Erythroblast (primary cell): ENCODE results near the gene PKP4.

Experiments
- GATA1 ChIP-seq: IDR thresholded peaks from 2 replicates; pipeline ENCODE4 v1.6.1; 2011; ENCODE audit warnings: low read depth, mild to moderate bottlenecking, control low read depth, low read length, moderate library complexity
- POLR2A ChIP-seq: IDR thresholded peaks from 2 replicates; pipeline ENCODE4 v1.6.1; 2011; ENCODE audit warnings: mild to moderate bottlenecking, low read length

DNA sequence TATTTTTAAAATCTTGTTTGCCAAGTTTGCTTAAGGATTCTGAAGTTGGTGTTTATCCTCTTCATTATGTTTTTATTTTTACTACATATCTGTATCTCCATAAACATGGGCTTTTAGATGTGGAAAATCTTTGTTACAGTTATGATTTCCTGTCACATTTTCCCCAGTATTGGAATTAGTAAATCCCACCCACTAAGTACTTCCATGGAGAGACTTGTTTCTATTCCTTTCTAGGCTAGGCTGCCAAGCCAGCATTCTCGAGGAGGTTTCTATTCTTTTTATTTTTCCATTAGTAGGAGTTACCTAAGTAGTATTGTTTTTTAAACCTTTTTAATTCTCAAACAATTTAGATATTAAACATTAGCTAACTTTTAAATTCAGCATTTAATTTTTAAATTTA is 22.1 kb downstream of the PKP4 start:
- TF ChIP-seq POLR2A (no peak), GATA1 (no peak)
